AG09319 (cell line): ENCODE data around the gene DTL.

Source experiments
- DNase-seq: peaks from one replicate; pipeline ENCODE4 v3.0.0-alpha.2; 2010; ENCODE audit warnings: low read depth; ENCODE audit errors: extremely low read depth
- TF ChIP-seq, protein P1 (sequence below): IDR thresholded peaks from 2 replicates; pipeline ENCODE4 v1.5.1; 2011; ENCODE audit warnings: low read depth, mild to moderate bottlenecking, inconsistent platforms, low read length, moderate library complexity

Gene DTL

DNA sequence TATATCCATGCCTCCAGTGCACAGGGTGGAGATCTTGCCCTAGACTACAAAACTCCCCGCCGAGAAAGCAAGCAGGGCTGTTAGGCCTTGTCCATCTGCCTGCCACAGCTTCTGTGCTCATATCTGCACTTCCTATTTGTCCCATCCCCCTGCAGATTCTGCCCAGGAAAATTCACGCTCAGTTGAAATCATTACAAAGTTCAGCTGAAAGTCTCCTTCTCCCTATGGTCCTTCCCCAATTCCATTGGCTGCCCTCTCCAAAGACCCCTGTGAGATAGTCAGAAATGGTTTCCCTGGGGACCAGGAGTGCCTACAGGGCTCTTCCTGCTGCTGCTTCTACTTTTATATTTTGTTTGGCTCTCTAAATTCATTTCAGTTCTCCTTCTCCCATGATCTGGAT, 63.2 kb downstream of the DTL start:
- no peak for DNase-seq
- TF ChIP-seq, protein P1, sequence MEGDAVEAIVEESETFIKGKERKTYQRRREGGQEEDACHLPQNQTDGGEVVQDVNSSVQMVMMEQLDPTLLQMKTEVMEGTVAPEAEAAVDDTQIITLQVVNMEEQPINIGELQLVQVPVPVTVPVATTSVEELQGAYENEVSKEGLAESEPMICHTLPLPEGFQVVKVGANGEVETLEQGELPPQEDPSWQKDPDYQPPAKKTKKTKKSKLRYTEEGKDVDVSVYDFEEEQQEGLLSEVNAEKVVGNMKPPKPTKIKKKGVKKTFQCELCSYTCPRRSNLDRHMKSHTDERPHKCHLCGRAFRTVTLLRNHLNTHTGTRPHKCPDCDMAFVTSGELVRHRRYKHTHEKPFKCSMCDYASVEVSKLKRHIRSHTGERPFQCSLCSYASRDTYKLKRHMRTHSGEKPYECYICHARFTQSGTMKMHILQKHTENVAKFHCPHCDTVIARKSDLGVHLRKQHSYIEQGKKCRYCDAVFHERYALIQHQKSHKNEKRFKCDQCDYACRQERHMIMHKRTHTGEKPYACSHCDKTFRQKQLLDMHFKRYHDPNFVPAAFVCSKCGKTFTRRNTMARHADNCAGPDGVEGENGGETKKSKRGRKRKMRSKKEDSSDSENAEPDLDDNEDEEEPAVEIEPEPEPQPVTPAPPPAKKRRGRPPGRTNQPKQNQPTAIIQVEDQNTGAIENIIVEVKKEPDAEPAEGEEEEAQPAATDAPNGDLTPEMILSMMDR: no peak

DNA sequence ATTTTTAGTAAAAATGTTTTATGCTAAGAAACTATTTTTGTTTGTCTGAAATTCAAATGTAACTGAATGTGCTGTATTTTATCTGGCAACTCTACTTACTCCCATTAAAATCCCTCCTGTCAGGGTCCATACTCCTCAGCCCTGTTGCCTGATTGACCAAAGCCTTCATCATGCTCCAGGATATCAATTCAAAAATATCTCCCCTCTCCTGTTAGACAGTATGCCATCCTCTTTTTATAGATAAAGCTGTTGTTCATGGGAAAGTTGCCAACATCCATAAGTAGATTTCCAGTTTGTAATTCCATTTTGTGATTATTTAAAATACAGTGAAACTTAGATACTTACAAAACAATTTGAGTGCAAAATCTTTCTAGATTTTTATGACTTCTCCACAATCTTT, 65.7 kb downstream of the DTL start:
- no peak for DNase-seq
- TF ChIP-seq, protein P1: no peak

DNA sequence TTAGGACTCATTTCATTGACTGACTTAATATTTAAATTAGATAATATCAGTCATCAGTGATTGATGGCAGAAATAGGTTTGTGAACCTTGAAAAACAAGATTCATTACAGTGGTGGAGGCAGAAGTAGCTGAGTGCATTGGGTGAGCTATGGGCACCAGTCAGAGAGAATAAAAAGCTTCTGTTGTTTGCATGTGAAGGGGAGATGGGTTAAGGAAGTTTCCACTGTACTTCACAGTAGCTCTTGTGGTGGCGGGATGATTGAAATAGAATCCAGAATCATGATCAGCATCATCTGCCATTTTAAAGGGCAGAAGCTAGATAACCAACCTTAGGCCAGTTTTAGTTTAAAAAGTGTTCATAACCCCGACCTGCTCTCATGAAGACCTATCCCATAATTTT, 66.2 kb downstream of the DTL start:
- TF ChIP-seq, protein P1: no peak
- DNase-seq: no peak

DNA sequence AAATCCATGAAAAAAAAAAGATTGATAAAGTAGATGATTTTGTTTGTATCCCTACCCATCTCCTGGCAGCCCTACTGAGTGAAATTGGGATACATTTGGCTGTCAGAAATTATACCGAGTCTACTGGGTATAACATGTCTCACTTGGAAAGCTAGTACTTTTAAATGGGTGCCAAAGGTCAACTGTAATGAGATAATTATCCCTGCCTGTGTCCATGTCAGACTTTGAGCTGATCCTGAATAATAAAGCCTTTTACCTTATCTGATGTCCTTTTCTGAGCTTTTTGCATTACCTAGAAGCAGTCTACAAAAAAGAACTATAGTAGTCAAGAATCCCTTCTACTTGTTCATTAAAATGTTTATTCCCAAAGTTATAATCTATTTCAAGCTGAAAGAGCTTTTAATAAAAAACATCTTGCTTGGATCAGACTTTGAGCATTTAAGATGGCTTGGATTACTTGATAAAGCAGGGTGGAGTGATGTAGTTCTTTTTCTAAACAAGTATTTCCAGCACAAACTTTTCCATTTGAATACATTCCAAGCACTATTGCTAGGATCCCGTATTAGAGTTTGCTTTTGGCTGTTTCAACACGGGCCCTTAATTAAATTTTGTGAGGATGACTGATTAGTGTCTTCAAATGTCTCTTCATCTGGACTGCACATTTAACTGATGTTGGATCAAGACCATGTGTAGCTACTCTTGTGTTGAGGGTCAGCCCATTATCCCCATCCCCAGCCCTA, 69.2 kb downstream of the DTL start:
- TF ChIP-seq, protein P1: no peak
- peak; percentile 54 for DNase-seq

DNA sequence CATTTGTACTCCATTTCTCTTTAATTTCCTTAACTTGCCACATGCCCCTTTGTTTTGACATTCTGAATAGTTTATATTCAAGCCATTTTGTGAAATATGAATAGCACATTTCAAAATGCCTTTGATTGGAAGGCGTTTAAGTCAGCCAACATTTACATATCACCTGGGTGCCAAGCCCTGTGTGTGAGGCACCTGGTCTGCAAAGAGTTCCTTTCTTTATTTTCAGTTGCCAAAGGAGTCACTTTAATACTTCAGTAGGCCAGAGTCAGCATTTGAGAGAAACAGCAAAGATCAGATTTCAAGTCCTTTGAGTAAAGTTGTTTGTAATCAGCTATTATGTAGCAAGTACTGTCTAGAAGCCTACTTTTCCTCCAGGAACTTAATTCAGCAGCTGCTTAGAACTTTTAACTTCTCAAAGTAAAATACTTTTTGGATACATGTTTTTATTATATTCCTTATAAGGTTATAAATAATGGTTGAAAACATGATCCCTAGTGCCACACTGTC, 70.8 kb downstream of the DTL start:
- TF ChIP-seq, protein P1: no peak
- no peak for DNase-seq

DNA sequence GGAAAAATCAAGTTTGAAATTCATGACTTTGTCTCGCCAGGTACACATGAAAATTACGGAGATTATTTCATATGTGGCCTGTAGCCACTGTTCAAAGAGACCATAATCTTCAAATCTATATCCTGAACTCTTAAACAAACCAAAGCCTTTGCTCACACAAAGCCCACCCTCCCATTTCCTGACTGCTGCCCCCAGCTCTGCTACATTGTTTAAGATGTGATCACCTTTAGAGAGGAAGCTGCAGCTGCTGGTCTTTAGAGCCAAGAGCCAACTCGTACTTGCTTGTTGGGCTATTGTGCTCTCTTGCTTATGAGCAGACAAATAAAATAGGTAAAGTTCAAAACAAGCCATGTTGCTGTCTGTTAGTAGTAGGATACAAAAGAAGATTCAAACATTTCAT, 71.9 kb downstream of the DTL start:
- no peak for DNase-seq
- TF ChIP-seq, protein P1: no peak

DNA sequence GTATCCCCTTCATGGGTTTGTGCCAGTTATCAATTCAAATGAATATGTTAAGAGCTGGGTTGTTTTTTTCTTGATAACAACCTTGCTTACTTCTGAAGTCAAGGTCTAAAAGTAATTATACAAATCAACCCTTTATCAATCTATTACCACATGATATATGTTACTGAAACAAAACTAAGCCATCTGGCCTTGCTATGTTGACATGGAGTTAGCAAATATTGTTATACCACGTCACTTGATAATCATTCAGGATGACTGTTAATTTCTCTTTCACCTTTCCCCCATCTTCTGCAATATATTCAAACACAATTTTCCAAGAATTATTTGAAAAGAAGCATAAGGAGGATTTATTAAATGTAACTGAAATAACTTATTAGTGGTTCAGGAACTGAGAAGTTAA, 72.6 kb downstream of the DTL start:
- TF ChIP-seq, protein P1: no peak
- no peak for DNase-seq
